HCT116 (cell line): Measurements from ENCODE around the gene CD83. TPM values are rescaled to one million over a fixed set of nuclear protein-coding genes. Genes with fewer than 3 reads are reported as not detected.

ENCODE experiments used
- ATAC-seq: fragments of 200-7000 bp; cut with Tn5 transposase; 2 replicates; pipeline ENCODE4 v1.9.1; 2020; ENCODE audit warnings: mild to moderate bottlenecking, moderate library complexity
- BruUV-seq: library from RNA; stranded (reverse); fragments of 400-500 nt; replicated peaks from 2 replicates; lab custom pipeline; 2021; lab: Mats Ljungman, UMichigan
- CTCF ChIA-PET: fragments of 300-600 bp; sonication (Branson Sonifier 250); formaldehyde crosslinking; loops from one replicate; lab custom pipeline; 2021; ENCODE audit warnings: antibody characterized with exemption; lab: Charles Lee
- POLR2A ChIA-PET: fragments of 300-600, 350-600 bp; sonication (Branson Sonifier 250); formaldehyde crosslinking; loops from one replicate; lab custom pipeline; 2021; ENCODE audit warnings: antibody characterized with exemption; lab: Charles Lee
- RAD21 ChIA-PET, 2 experiments: fragments of 300-600 bp; sonication (Branson Sonifier 250); formaldehyde crosslinking; loops; one replicate each; lab custom pipeline; 2023; ENCODE audit warnings: low total read pairs in 2 of 2; ENCODE audit not compliant: uncharacterized antibody in 2 of 2, unreplicated experiment in 2 of 2, low non-redundant PET in 1 of 2; lab: Charles Lee
- DNase-seq: peaks from one replicate; pipeline ENCODE4 v3.0.0-alpha.2; 2010; ENCODE audit warnings: low read depth, low spot score
- H2AFZ ChIP-seq: fragments of 200-600 bp; shearing (Covaris generic), sonication (generic); 2 replicates; pipeline ENCODE4 v1.6.1; 2017; ENCODE audit warnings: low read depth, mixed run types, mixed read lengths, antibody characterized with exemption, low read length; ENCODE audit not compliant: poor library complexity, severe bottlenecking
- H3K27ac ChIP-seq: 2 replicates; pipeline ENCODE4 v1.5.1; 2012; ENCODE audit warnings: low read depth, low read length
- H3K27me3 ChIP-seq: fragments of 200-600 bp; sonication (generic); 2 replicates; pipeline ENCODE4 v1.6.1; 2016; ENCODE audit warnings: mixed run types, low read length, mixed read lengths; ENCODE audit not compliant: insufficient read depth
- H3K36me3 ChIP-seq, 2 experiments: fragments of 200-500 bp in 1 of 2; fragments of 200-600 bp in 1 of 2; sonication (Bioruptor generic) in 1 of 2; sonication (generic) in 1 of 2; 2 replicates each; pipeline versions ENCODE4 v1.5.1 to v1.6.1; 2014 to 2016; ENCODE audit warnings: low read length in 2 of 2, inconsistent platforms in 1 of 2, mixed read lengths in 1 of 2, mixed run types in 1 of 2; ENCODE audit not compliant: insufficient read depth in 2 of 2, control insufficient read depth in 1 of 2
- H3K4me1 ChIP-seq, 2 experiments: fragments of 200-600 bp in 1 of 2; sonication (generic) in 1 of 2; 2 replicates each; pipeline versions ENCODE4 v1.5.1 to v1.6.1; 2012 to 2017; ENCODE audit warnings: low read length in 2 of 2, inconsistent platforms in 1 of 2, mild to moderate bottlenecking in 1 of 2, mixed read lengths in 1 of 2, mixed run types in 1 of 2, moderate library complexity in 1 of 2; ENCODE audit not compliant: insufficient read depth in 2 of 2, control insufficient read depth in 1 of 2
- H3K4me2 ChIP-seq: fragments of 200-600 bp; sonication (generic); 2 replicates; pipeline ENCODE4 v1.6.1; 2017; ENCODE audit warnings: mixed run types, low read length, mixed read lengths
- H3K4me3 ChIP-seq, 2 experiments: fragments of 200-600 bp in 1 of 2; sonication (generic) in 1 of 2; replicated peaks in 1 of 2; 2 replicates each; pipeline ENCODE4 v1.5.1; 2011 to 2016; ENCODE audit warnings: low read length in 2 of 2, control low read depth in 1 of 2, low read depth in 1 of 2, mild to moderate bottlenecking in 1 of 2, mixed read lengths in 1 of 2, mixed run types in 1 of 2
- H3K79me2 ChIP-seq: fragments of 200-600 bp; sonication (generic); 2 replicates; pipeline ENCODE4 v1.6.1; 2017; ENCODE audit warnings: mild to moderate bottlenecking, mixed run types, low read length, moderate library complexity, mixed read lengths; ENCODE audit not compliant: insufficient read depth
- H3K9ac ChIP-seq: fragments of 200-600 bp; sonication (generic); 2 replicates; pipeline ENCODE4 v1.6.1; 2016; ENCODE audit warnings: low read length, mixed read lengths
- H3K9me2 ChIP-seq: fragments of 200-600 bp; sonication (generic), shearing (Covaris generic); 2 replicates; pipeline ENCODE4 v1.6.1; 2017; ENCODE audit warnings: mixed run types, mild to moderate bottlenecking, moderate library complexity; ENCODE audit not compliant: insufficient read depth
- H3K9me3 ChIP-seq, 2 experiments: fragments of 200-500 bp in 1 of 2; fragments of 200-600 bp in 1 of 2; sonication (Bioruptor generic) in 1 of 2; sonication (generic) in 1 of 2; 2 replicates each; pipeline ENCODE4 v1.6.1; 2014 to 2017; ENCODE audit warnings: low read length in 2 of 2, mixed read lengths in 2 of 2, inconsistent platforms in 1 of 2, low read depth in 1 of 2, mild to moderate bottlenecking in 1 of 2, mixed run types in 1 of 2, moderate library complexity in 1 of 2; ENCODE audit not compliant: control insufficient read depth in 1 of 2, insufficient read depth in 1 of 2
- H4K20me1 ChIP-seq: fragments of 200-600 bp; sonication (generic), shearing (Covaris generic); 2 replicates; pipeline ENCODE4 v1.6.1; 2017; ENCODE audit warnings: mixed run types, mild to moderate bottlenecking, moderate library complexity; ENCODE audit not compliant: insufficient read depth
- ATF3 ChIP-seq: IDR thresholded peaks from 2 replicates; pipeline ENCODE4 v1.6.1; 2012
- CTCF ChIP-seq, 3 experiments: fragments of 200-600 bp in 1 of 3; sonication (generic) in 1 of 3; IDR thresholded peaks in 2 of 3; conservative IDR thresholded peaks in 1 of 3; 2 replicates each; pipeline ENCODE4 v1.5.1; 2012 to 2017; ENCODE audit warnings: low read depth in 2 of 3, low read length in 2 of 3, antibody characterized with exemption in 1 of 3, borderline replicate concordance in 1 of 3, control low read depth in 1 of 3, mild to moderate bottlenecking in 1 of 3, mixed read lengths in 1 of 3, mixed run types in 1 of 3, moderate library complexity in 1 of 3; ENCODE audit not compliant: insufficient read depth in 1 of 3
- EZH2 ChIP-seq: fragments of 200-600 bp; sonication (generic); IDR thresholded peaks from 2 replicates; pipeline ENCODE4 v1.6.1; 2017; ENCODE audit warnings: antibody characterized with exemption, mixed run types
- EZH2phosphoT487 ChIP-seq: fragments of 200-600 bp; IDR thresholded peaks from 2 replicates; pipeline ENCODE4 v1.6.1; 2018; ENCODE audit warnings: antibody characterized with exemption, borderline replicate concordance
- FOSL1 ChIP-seq: IDR thresholded peaks from 2 replicates; pipeline ENCODE4 v1.6.1; 2012; ENCODE audit warnings: low read depth
- MAX ChIP-seq: IDR thresholded peaks from 2 replicates; pipeline ENCODE4 v1.6.1; 2012
- POLR2A ChIP-seq: IDR thresholded peaks from 2 replicates; pipeline ENCODE4 v1.7.0; 2011; ENCODE audit warnings: borderline replicate concordance; ENCODE audit not compliant: insufficient read depth, insufficient read length; ENCODE audit errors: extremely low read depth
- POLR2AphosphoS5 ChIP-seq: IDR thresholded peaks from 2 replicates; pipeline ENCODE4 v1.6.1; 2011; ENCODE audit warnings: mild to moderate bottlenecking, low read depth, low read length, moderate library complexity
- RAD21 ChIP-seq: IDR thresholded peaks from 2 replicates; pipeline ENCODE4 v1.6.1; 2012; ENCODE audit warnings: low read depth, mild to moderate bottlenecking
- SIN3A ChIP-seq: IDR thresholded peaks from 2 replicates; pipeline ENCODE4 v1.6.1; 2012; ENCODE audit warnings: low read depth
- SRF ChIP-seq: IDR thresholded peaks from 2 replicates; pipeline ENCODE4 v1.6.1; 2012; ENCODE audit warnings: low read depth
- TCF7L2 ChIP-seq: IDR thresholded peaks from 2 replicates; pipeline ENCODE4 v1.7.0; 2011; ENCODE audit warnings: borderline replicate concordance, inconsistent platforms; ENCODE audit not compliant: insufficient read depth, insufficient read length; ENCODE audit errors: extremely low read depth
- ZBTB33 ChIP-seq: IDR thresholded peaks from 2 replicates; pipeline ENCODE4 v1.6.1; 2011; ENCODE audit warnings: mild to moderate bottlenecking, low read length, moderate library complexity; ENCODE audit not compliant: insufficient replicate concordance; ENCODE audit errors: extremely low read depth
- ZFX ChIP-seq: fragments of 450-650 bp; IDR thresholded peaks from 2 replicates; pipeline ENCODE4 v1.6.1; 2017
- intact Hi-C: fragments of 100-400 bp; cut with micrococcal nuclease; formaldehyde crosslinking; loops from 2 replicates; pipeline ENCODE4 v1.10.0; 2022
- total RNA-seq: library from RNA; stranded (reverse); gene quantifications from one replicate; pipeline ENCODE4 v1.2.1, GENCODE V29; 2021; ENCODE audit not compliant: unreplicated experiment

Gene CD83
- total RNA-seq, 1 experiment from 2014 or later, result 6.0 TPM

GRCh38 chr6:14172562-14172961 lies 55.0 kb downstream of the CD83 start:
- BruUV-seq, result no TSS peak
- no peaks in the 10 kb centered on the region for H3K36me3 ChIP-seq
- TF ChIP-seq RAD21 (no peak), MAX (no peak), TCF7L2 (no peak), CTCF (IDR thresholded peaks at IDR 0.05 in 2 of 3, conservative IDR thresholded peaks at IDR 0.05 in 1 of 3; ENCODE audit: borderline replicate concordance in 1 of 3, insufficient read depth in 1 of 3, low read depth in 2 of 3, low read length in 2 of 3) (no peak), POLR2A (no peak), EZH2 (no peak), POLR2AphosphoS5 (no peak), FOSL1 (no peak)
- ChIA-PET POLR2A (no interaction called here), RAD21 (no interaction called here), CTCF (no interaction called here)
- no peak overlapping the region for H3K27ac ChIP-seq
- H3K4me1 ChIP-seq, result no peaks in the 10 kb centered on the region
- no peak overlapping the region for H3K4me2 ChIP-seq
- no peaks in the 10 kb centered on the region for H3K79me2 ChIP-seq
- H4K20me1 ChIP-seq, result no peaks in the 10 kb centered on the region
- intact Hi-C loops, result no loop called here
- no peak overlapping the region for H3K9ac ChIP-seq
- DNase-seq (no peak), ATAC-seq (no peak)
- H3K4me3 ChIP-seq, result no peak overlapping the region
- H2AFZ ChIP-seq, result no peak overlapping the region
- no peaks in the 10 kb centered on the region for H3K9me2 ChIP-seq
- H3K9me3 ChIP-seq, result peaks cover 12 to 13% of the 10 kb centered on the region in 2 experiments; a peak in 2 of 4 replicates
- H3K27me3 ChIP-seq, result no peaks in the 10 kb centered on the region

- intact Hi-C loops, result no loop called here
- no TSS peak for BruUV-seq
- Histone ChIP-seq H3K4me3 (no peak overlapping the region), H3K36me3 (no peaks in the 10 kb centered on the region), H3K9ac (no peak overlapping the region), H3K9me2 (no peaks in the 10 kb centered on the region), H3K4me2 (no peak overlapping the region), H2AFZ (no peak overlapping the region), H3K79me2 (no peaks in the 10 kb centered on the region), H3K9me3 (peaks cover 12 to 13% of the 10 kb centered on the region in 2 experiments; a peak in 2 of 4 replicates), H3K4me1 (no peaks in the 10 kb centered on the region), H3K27ac (no peak overlapping the region), H4K20me1 (no peaks in the 10 kb centered on the region), H3K27me3 (no peaks in the 10 kb centered on the region)
- DNase-seq, result no peak
- ATAC-seq, result no peak
- RAD21 ChIA-PET, result no interaction called here
- POLR2A ChIA-PET, result no interaction called here
- CTCF ChIA-PET, result no interaction called here
- TF ChIP-seq RAD21 (no peak), SRF (no peak), EZH2phosphoT487 (no peak), ZBTB33 (no peak), SIN3A (no peak), POLR2A (no peak), ATF3 (no peak), ZFX (no peak)
These were observed 56.7 kb downstream of the CD83 start for GRCh38 chr6:14174226-14174625.
